Activated B cell treated with CpG ODN at 0.5 μM for 24 hours (primary cell): Measurements from ENCODE around the gene NFE2L3. TPM values are rescaled to one million over a fixed set of nuclear protein-coding genes. Genes with fewer than 3 reads are reported as not detected.

ENCODE experiments used
- ATAC-seq: fragments of 200-7000 bp; cut with Tn5 transposase; one replicate; pipeline ENCODE4 v1.10.0; 2021; ENCODE audit warnings: low read depth, mild to moderate bottlenecking, moderate library complexity
- CTCF ChIA-PET: fragments of 350-600 bp; sonication (Branson Sonifier 250); formaldehyde crosslinking; loops from one replicate; lab custom pipeline; 2021; ENCODE audit warnings: antibody characterized with exemption; lab: Charles Lee
- POLR2A ChIA-PET: fragments of 350-600 bp; sonication (Branson Sonifier 250); formaldehyde crosslinking; loops from one replicate; lab custom pipeline; 2021; ENCODE audit warnings: antibody characterized with exemption; lab: Charles Lee
- DNase-seq: peaks from one replicate; pipeline ENCODE4 v3.0.0; 2022
- H3K27ac Mint-ChIP-seq: one replicate; pipeline ENCODE4 v1.8.0; 2020; ENCODE audit warnings: mixed read lengths
- H3K27me3 Mint-ChIP-seq: one replicate; pipeline ENCODE4 v1.8.0; 2021; ENCODE audit warnings: mixed read lengths
- H3K36me3 Mint-ChIP-seq: one replicate; pipeline ENCODE4 v1.8.0; 2021; ENCODE audit warnings: low read depth, mixed read lengths
- H3K4me1 Mint-ChIP-seq: one replicate; pipeline ENCODE4 v1.8.0; 2021; ENCODE audit warnings: mixed read lengths
- H3K4me3 Mint-ChIP-seq: one replicate; pipeline ENCODE4 v1.8.0; 2020; ENCODE audit warnings: mild to moderate bottlenecking, mixed read lengths
- H3K9me3 Mint-ChIP-seq: one replicate; pipeline ENCODE4 v1.8.0; 2020; ENCODE audit warnings: mixed read lengths
- intact Hi-C: fragments of 100-400 bp; cut with micrococcal nuclease; formaldehyde crosslinking; loops from one replicate; pipeline ENCODE4 v1.15.1; 2024
- total RNA-seq: library from RNA; stranded (reverse); gene quantifications from 2 replicates; pipeline ENCODE4 v1.2.3, GENCODE V29; 2022
- TF ChIP-seq, protein P1 (sequence below): fragments of 200-600 bp; IDR thresholded peaks from one replicate; pipeline ENCODE4 v1.8.0; 2022; ENCODE audit warnings: antibody characterized with exemption, mild to moderate bottlenecking

The NFE2L3 gene
- total RNA-seq, 1 donor from 2014 or later, result 2.7 TPM

- POLR2A ChIA-PET, result interaction anchor here (0.6 to 2.2 kb wide), 3 partner anchors 13 to 76 kb away, joined by 8 to 9 read pairs (median 8); no protein-coding TSS in a partner anchor
- DNase-seq (no peak), ATAC-seq (no peak)
- Mint-ChIP-seq H3K36me3 (peaks cover 9% of the 10 kb centered on the region), H3K4me1 (peaks cover 18% of the 10 kb centered on the region), H3K27ac (no peak overlapping the region), H3K27me3 (no peaks in the 10 kb centered on the region), H3K9me3 (no peaks in the 10 kb centered on the region), H3K4me3 (no peak overlapping the region)
- TF ChIP-seq, protein P1, sequence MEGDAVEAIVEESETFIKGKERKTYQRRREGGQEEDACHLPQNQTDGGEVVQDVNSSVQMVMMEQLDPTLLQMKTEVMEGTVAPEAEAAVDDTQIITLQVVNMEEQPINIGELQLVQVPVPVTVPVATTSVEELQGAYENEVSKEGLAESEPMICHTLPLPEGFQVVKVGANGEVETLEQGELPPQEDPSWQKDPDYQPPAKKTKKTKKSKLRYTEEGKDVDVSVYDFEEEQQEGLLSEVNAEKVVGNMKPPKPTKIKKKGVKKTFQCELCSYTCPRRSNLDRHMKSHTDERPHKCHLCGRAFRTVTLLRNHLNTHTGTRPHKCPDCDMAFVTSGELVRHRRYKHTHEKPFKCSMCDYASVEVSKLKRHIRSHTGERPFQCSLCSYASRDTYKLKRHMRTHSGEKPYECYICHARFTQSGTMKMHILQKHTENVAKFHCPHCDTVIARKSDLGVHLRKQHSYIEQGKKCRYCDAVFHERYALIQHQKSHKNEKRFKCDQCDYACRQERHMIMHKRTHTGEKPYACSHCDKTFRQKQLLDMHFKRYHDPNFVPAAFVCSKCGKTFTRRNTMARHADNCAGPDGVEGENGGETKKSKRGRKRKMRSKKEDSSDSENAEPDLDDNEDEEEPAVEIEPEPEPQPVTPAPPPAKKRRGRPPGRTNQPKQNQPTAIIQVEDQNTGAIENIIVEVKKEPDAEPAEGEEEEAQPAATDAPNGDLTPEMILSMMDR, result no peak
- intact Hi-C loops, result no loop called here
- CTCF ChIA-PET, result no interaction called here
These were observed 26.4 kb downstream of the NFE2L3 start for GRCh38 chr7:26178272-26178960.

DNA sequence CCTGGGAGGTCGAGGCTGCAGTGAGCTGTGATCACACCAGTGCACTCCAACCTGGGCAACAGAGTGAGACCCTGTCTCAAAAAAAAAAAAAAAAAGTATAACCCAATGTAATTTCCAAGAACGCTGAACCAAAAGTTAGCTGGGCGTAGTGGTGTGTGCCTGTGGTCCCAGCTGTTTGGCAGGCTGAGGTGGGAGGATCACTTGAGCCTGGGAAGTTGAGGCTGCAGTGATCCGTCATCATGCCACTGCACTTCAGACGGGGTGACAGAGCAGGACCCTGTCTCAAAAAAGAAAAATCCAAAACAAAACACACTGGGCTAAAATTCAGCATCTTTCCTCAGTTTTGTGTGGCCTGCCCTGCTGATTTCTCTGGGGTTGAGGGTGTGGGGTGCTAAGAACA lies 27.4 kb downstream of the NFE2L3 start:
- Mint-ChIP-seq H3K9me3 (no peaks in the 10 kb centered on the region), H3K27me3 (no peaks in the 10 kb centered on the region), H3K4me3 (no peak overlapping the region), H3K27ac (no peak overlapping the region), H3K4me1 (peaks cover 28% of the 10 kb centered on the region), H3K36me3 (peaks cover 9% of the 10 kb centered on the region)
- TF ChIP-seq, protein P1, result no peak
- intact Hi-C loops, result no loop called here
- DNase-seq (no peak), ATAC-seq (no peak)
- ChIA-PET POLR2A (interaction anchor here (1.0 to 2.2 kb wide), 4 partner anchors 9 to 24 kb away, joined by 3 to 9 read pairs (median 6); no protein-coding TSS in a partner anchor), CTCF (no interaction called here)

DNA sequence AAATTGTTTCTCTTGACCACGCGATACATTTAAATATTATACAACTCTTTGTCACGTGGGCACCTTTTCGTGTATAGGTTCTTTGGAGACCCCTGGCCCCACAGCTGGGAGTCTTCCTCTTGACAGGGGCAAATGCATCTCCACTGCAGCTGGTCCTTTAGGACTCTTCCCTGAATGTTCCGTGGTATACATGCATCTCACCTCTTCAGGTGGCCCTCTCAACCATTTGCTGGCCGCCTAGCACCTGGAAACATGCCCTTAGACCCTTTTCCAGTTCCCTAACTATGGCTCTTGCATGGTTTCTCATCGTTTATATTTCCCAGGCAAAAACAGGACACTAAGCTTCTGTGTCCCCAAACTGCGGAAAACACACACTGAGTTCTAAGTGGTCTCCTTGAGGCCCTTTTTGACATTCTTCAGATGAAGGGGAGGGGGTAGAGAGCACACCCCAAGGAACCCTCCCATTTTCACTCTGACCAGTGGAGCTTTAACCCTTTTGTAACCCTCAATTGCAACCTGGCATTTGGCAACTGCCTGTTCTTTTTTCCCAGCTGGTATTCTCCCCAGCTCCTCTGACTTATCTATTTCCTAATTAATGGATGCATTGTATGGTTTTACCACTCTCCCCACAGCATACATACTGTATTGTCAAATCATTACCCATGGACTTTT lies 28.0 kb downstream of the NFE2L3 start:
- H3K4me1 Mint-ChIP-seq, result peaks cover 33% of the 10 kb centered on the region
- no peaks in the 10 kb centered on the region for H3K9me3 Mint-ChIP-seq
- H3K36me3 Mint-ChIP-seq, result peaks cover 14% of the 10 kb centered on the region
- ATAC-seq, result no peak
- ChIA-PET POLR2A (interaction anchor here (1.0 to 2.2 kb wide), 5 partner anchors 8 to 24 kb away, joined by 3 to 9 read pairs (median 5); no protein-coding TSS in a partner anchor), CTCF (interaction anchor here (1.1 kb wide), 1 partner anchor 17 kb away, joined by 3 read pairs; no protein-coding TSS in a partner anchor)
- intact Hi-C loops, result no loop called here
- H3K27ac Mint-ChIP-seq, result peak overlapping the region; percentile 32
- H3K27me3 Mint-ChIP-seq, result no peaks in the 10 kb centered on the region
- TF ChIP-seq, protein P1, result no peak
- DNase-seq, result no peak
- no peak overlapping the region for H3K4me3 Mint-ChIP-seq

DNA sequence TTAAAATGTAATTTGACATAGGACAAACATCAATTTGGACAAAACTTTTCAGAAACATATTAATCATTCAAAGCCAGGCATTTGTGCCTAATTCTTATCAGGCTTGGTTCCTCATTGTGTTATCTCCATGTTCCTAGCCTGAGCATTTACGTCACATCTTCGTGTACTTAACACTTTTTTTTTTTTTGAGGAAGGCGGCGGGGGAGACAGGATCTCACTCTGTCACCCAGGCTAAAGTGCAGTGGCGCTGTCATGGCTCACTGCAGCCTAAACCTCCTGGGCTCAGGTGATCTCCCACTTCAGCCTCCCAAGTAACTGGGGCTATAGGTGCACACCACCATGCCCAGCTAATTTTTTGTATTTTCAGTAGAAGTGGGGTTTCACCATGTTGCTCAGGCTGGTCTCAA lies 28.8 kb downstream of the NFE2L3 start:
- H3K36me3 Mint-ChIP-seq, result peaks cover 22% of the 10 kb centered on the region
- DNase-seq (no peak), ATAC-seq (no peak)
- CTCF ChIA-PET, result interaction anchor here (1.1 to 1.4 kb wide), 2 partner anchors 11 to 16 kb away, joined by 3 to 5 read pairs; no protein-coding TSS in a partner anchor
- no peak overlapping the region for H3K27ac Mint-ChIP-seq
- H3K4me1 Mint-ChIP-seq, result peaks cover 41% of the 10 kb centered on the region
- no peak overlapping the region for H3K4me3 Mint-ChIP-seq
- intact Hi-C loops, result no loop called here
- no peaks in the 10 kb centered on the region for H3K9me3 Mint-ChIP-seq
- H3K27me3 Mint-ChIP-seq, result no peaks in the 10 kb centered on the region
- POLR2A ChIA-PET, result interaction anchor here (0.6 to 2.5 kb wide), 6 partner anchors 11 to 29 kb away, joined by 3 to 9 read pairs (median 6); partner anchors contain the start of gene NFE2L3
- TF ChIP-seq, protein P1, result no peak
